Measurements from ENCODE around the gene AMIGO1.
A peak's percentile ranks its signal among the peaks of the same experiment; 100 is the strongest.

AMIGO1 gene

DNA sequence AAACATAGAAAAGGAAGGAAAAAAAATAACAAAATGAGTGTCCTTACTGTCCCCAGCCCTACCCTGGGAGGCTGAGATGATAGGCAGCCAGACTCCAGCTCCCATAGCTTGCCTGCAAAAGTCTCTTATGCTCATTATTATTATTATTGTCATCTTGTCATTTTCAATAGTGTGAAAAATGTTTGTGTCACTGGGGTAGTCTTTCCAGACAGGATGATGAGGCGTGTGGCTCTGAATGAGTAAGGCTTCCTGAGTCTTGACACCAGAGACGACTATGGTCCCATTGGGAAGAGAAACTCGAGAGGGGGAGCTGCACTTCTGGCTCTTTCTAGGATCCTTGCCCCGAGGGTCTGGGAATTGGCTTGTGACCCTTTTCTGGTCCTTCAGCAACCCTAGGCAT lies 16.7 kb downstream of the AMIGO1 start:
- in situ Hi-C loops (cut with HindIII; ENCODE audit: low pct_ligation_motif_present, low sequenced_read_pairs), result no loop called here
- H3K27me3 ChIP-seq (replicated peaks), result no peaks in the 10 kb centered on the region

GRCh38 chr1:109491372-109491771 lies 18.2 kb downstream of the AMIGO1 start:
- TF ChIP-seq CTCF (IDR thresholded peaks at IDR 0.05; ENCODE audit: low read depth, low read length, missing control alignments), result no peak
- H3K4me3 ChIP-seq (ENCODE audit: low read depth, low read length), result no peak overlapping the region
- no peaks in the 10 kb centered on the region for H3K27me3 ChIP-seq (replicated peaks)
- peaks cover 9% of the 10 kb centered on the region for H3K36me3 ChIP-seq (replicated peaks)
- no peak overlapping the region for H3K27ac ChIP-seq
- in situ Hi-C loops (cut with HindIII; ENCODE audit: low pct_ligation_motif_present, low sequenced_read_pairs), result no loop called here
- DNase-seq, result no peak

More for the DNA sequence above, 16.7 kb downstream of the AMIGO1 start:
- Histone ChIP-seq H3K27ac (no peak overlapping the region), H3K36me3 (replicated peaks) (peaks cover 6% of the 10 kb centered on the region), H3K4me3 (ENCODE audit: low read depth, low read length) (no peak overlapping the region)
- no peak for TF ChIP-seq CTCF (IDR thresholded peaks at IDR 0.05; ENCODE audit: low read depth, low read length, missing control alignments)
- DNase-seq, result no peak

GRCh38 chr1:109490934-109491302 lies 18.6 kb downstream of the AMIGO1 start:
- peaks cover 9% of the 10 kb centered on the region for H3K36me3 ChIP-seq (replicated peaks)
- H3K27me3 ChIP-seq (replicated peaks), result no peaks in the 10 kb centered on the region
- in situ Hi-C loops (cut with HindIII; ENCODE audit: low pct_ligation_motif_present, low sequenced_read_pairs), result no loop called here
- no peak for DNase-seq
- no peak for TF ChIP-seq CTCF (IDR thresholded peaks at IDR 0.05; ENCODE audit: low read depth, low read length, missing control alignments)
- H3K4me3 ChIP-seq (ENCODE audit: low read depth, low read length), result no peak overlapping the region
- no peak overlapping the region for H3K27ac ChIP-seq

- TF ChIP-seq CTCF (IDR thresholded peaks at IDR 0.05; ENCODE audit: low read depth, low read length, missing control alignments), result peak; percentile 94
- peak; percentile 62 for DNase-seq
- H3K4me3 ChIP-seq (ENCODE audit: low read depth, low read length), result no peak overlapping the region
- H3K27ac ChIP-seq, result no peak overlapping the region
- in situ Hi-C loops (cut with HindIII; ENCODE audit: low pct_ligation_motif_present, low sequenced_read_pairs), result no loop called here
- peaks cover 9% of the 10 kb centered on the region for H3K36me3 ChIP-seq (replicated peaks)
- no peaks in the 10 kb centered on the region for H3K27me3 ChIP-seq (replicated peaks)
Observed at GRCh38 chr1:109490029-109490933, 19.2 kb downstream of the AMIGO1 start.

GRCh38 chr1:109488696-109489095 lies 20.8 kb downstream of the AMIGO1 start:
- TF ChIP-seq CTCF (IDR thresholded peaks at IDR 0.05; ENCODE audit: low read depth, low read length, missing control alignments), result no peak
- in situ Hi-C loops (cut with HindIII; ENCODE audit: low pct_ligation_motif_present, low sequenced_read_pairs), result no loop called here
- Histone ChIP-seq H3K4me3 (ENCODE audit: low read depth, low read length) (no peak overlapping the region), H3K27ac (no peak overlapping the region), H3K27me3 (replicated peaks) (no peaks in the 10 kb centered on the region), H3K36me3 (replicated peaks) (peaks cover 9% of the 10 kb centered on the region)
- DNase-seq, result no peak

All from brain microvascular endothelial cell (primary cell).